Parathyroid adenoma (tissue), 2 donors: ENCODE data around the gene DNAAF5.
A peak's percentile ranks its signal among the peaks of the same experiment; 100 is the strongest.
"Not testable (repeated sequence)": the region's sequence is repeated elsewhere in the genome, so short reads cannot be mapped to it uniquely, and the experiment has no call there.

Experiments
- H2AFZ ChIP-seq: fragments of 300-600 bp; sonication (generic); one replicate; pipeline ENCODE4 v1.7.0; 2017; ENCODE audit warnings: antibody characterized with exemption, mild to moderate bottlenecking
- H3K27ac ChIP-seq: fragments of 300-600 bp; sonication (generic); one replicate; pipeline ENCODE4 v1.7.0; 2017
- H3K27me3 ChIP-seq: fragments of 300-600 bp; sonication (generic); one replicate; pipeline ENCODE4 v1.7.0; 2017; ENCODE audit warnings: low read length; ENCODE audit not compliant: control insufficient read depth, insufficient read depth
- H3K36me3 ChIP-seq: fragments of 300-600 bp; sonication (generic); one replicate; pipeline ENCODE4 v1.7.0; 2017; ENCODE audit warnings: low read length; ENCODE audit not compliant: control insufficient read depth, insufficient read depth
- H3K4me1 ChIP-seq: fragments of 300-600 bp; sonication (generic); one replicate; pipeline ENCODE4 v1.7.0; 2017; ENCODE audit warnings: control low read depth
- H3K4me2 ChIP-seq: fragments of 300-600 bp; sonication (generic); one replicate; pipeline ENCODE4 v1.7.0; 2017; ENCODE audit warnings: low read length
- H3K4me3 ChIP-seq: fragments of 300-600 bp; sonication (generic); one replicate; pipeline ENCODE4 v1.7.0; 2017; ENCODE audit warnings: low read depth, low read length
- H3K79me2 ChIP-seq: fragments of 300-600 bp; sonication (generic); one replicate; pipeline ENCODE4 v1.7.0; 2017; ENCODE audit warnings: control low read depth
- H3K9ac ChIP-seq: fragments of 300-600 bp; sonication (generic); one replicate; pipeline ENCODE4 v1.7.0; 2017; ENCODE audit warnings: mild to moderate bottlenecking
- H3K9me3 ChIP-seq: fragments of 300-600 bp; sonication (generic); one replicate; pipeline ENCODE4 v1.7.0; 2017; ENCODE audit warnings: low read length; ENCODE audit not compliant: control insufficient read depth
- CTCF ChIP-seq: fragments of 300-600 bp; sonication (generic); IDR thresholded peaks from one replicate; pipeline ENCODE4 v1.7.0; 2017; ENCODE audit warnings: antibody characterized with exemption, mild to moderate bottlenecking
- donor health status: primary hyperparathyroidism.

DNAAF5 gene

GRCh38 chr7:798921-799470 lies 72.5 kb downstream of the DNAAF5 start:
- H2AFZ ChIP-seq: no peak overlapping the region
- no peak overlapping the region for H3K9ac ChIP-seq
- H3K27ac ChIP-seq: no peak overlapping the region
- no peaks in the 10 kb centered on the region for H3K36me3 ChIP-seq
- no peaks in the 10 kb centered on the region for H3K79me2 ChIP-seq
- no peaks in the 10 kb centered on the region for H3K4me1 ChIP-seq
- no peaks in the 10 kb centered on the region for H3K9me3 ChIP-seq
- TF ChIP-seq CTCF: no peak
- H3K4me2 ChIP-seq: no peak overlapping the region
- H3K4me3 ChIP-seq: no peak overlapping the region
- no peaks in the 10 kb centered on the region for H3K27me3 ChIP-seq

GRCh38 chr7:800692-801091 lies 74.2 kb downstream of the DNAAF5 start:
- H3K36me3 ChIP-seq: no peaks in the 10 kb centered on the region
- no peaks in the 10 kb centered on the region for H3K79me2 ChIP-seq
- no peak overlapping the region for H2AFZ ChIP-seq
- TF ChIP-seq CTCF: no peak
- no peak overlapping the region for H3K4me2 ChIP-seq
- no peaks in the 10 kb centered on the region for H3K9me3 ChIP-seq
- H3K4me3 ChIP-seq: no peak overlapping the region
- H3K27ac ChIP-seq: no peak overlapping the region
- no peaks in the 10 kb centered on the region for H3K27me3 ChIP-seq
- no peaks in the 10 kb centered on the region for H3K4me1 ChIP-seq
- H3K9ac ChIP-seq: no peak overlapping the region

- not testable (repeated sequence) for H3K27me3 ChIP-seq, H3K9me3 ChIP-seq, H2AFZ ChIP-seq, H3K36me3 ChIP-seq, H3K4me3 ChIP-seq, H3K4me1 ChIP-seq, H3K27ac ChIP-seq, H3K4me2 ChIP-seq, H3K9ac ChIP-seq, H3K79me2 ChIP-seq
Measured at GRCh38 chr7:801351-801750, 74.9 kb downstream of the DNAAF5 start.

- Histone ChIP-seq H3K9ac (no peak overlapping the region), H3K27me3 (no peaks in the 10 kb centered on the region), H2AFZ (peak overlapping the region; percentile 35), H3K4me2 (no peak overlapping the region), H3K9me3 (no peaks in the 10 kb centered on the region), H3K4me1 (no peaks in the 10 kb centered on the region), H3K36me3 (no peaks in the 10 kb centered on the region), H3K4me3 (no peak overlapping the region), H3K27ac (no peak overlapping the region), H3K79me2 (no peaks in the 10 kb centered on the region)
- TF ChIP-seq CTCF: no peak
Measured at GRCh38 chr7:801940-802381, 75.5 kb downstream of the DNAAF5 start.

GRCh38 chr7:802500-803242 lies 76.2 kb downstream of the DNAAF5 start:
- H2AFZ ChIP-seq: no peak overlapping the region
- no peak for TF ChIP-seq CTCF
- no peaks in the 10 kb centered on the region for H3K27me3 ChIP-seq
- H3K79me2 ChIP-seq: no peaks in the 10 kb centered on the region
- no peak overlapping the region for H3K4me3 ChIP-seq
- H3K9ac ChIP-seq: no peak overlapping the region
- no peaks in the 10 kb centered on the region for H3K36me3 ChIP-seq
- H3K4me1 ChIP-seq: no peaks in the 10 kb centered on the region
- H3K27ac ChIP-seq: no peak overlapping the region
- no peaks in the 10 kb centered on the region for H3K9me3 ChIP-seq
- peak overlapping the region; percentile 31 for H3K4me2 ChIP-seq
